Nucleus accumbens (tissue), 56 donors: ENCODE data around the gene ICAM2.
"Not testable (repeated sequence)": the region's sequence is repeated elsewhere in the genome, so short reads cannot be mapped to it uniquely, and the experiment has no call there.

ENCODE experiments used
- DNase-seq, 56 donors: peaks; one replicate each; lab custom pipeline; 2025; lab: John Stamatoyannopoulos, UW

ICAM2 gene

GRCh38 chr17:63983320-63983719 lies 37.1 kb downstream of the ICAM2 start:
- DNase-seq = peak in 5 of 56 donors; percentile 4 to 11 (median 8)

- not testable (repeated sequence) for DNase-seq
Observed at GRCh38 chr17:63982641-63983040, 37.8 kb downstream of the ICAM2 start.

- DNase-seq = no peak
Observed at GRCh38 chr17:63978272-63979200, 41.9 kb downstream of the ICAM2 start.

- DNase-seq = no peak
Observed at GRCh38 chr17:63976702-63977101, 43.7 kb downstream of the ICAM2 start.

GRCh38 chr17:63975541-63976092 lies 44.8 kb downstream of the ICAM2 start:
- DNase-seq = no peak

GRCh38 chr17:63974594-63975192 lies 45.7 kb downstream of the ICAM2 start:
- DNase-seq = no peak

DNA sequence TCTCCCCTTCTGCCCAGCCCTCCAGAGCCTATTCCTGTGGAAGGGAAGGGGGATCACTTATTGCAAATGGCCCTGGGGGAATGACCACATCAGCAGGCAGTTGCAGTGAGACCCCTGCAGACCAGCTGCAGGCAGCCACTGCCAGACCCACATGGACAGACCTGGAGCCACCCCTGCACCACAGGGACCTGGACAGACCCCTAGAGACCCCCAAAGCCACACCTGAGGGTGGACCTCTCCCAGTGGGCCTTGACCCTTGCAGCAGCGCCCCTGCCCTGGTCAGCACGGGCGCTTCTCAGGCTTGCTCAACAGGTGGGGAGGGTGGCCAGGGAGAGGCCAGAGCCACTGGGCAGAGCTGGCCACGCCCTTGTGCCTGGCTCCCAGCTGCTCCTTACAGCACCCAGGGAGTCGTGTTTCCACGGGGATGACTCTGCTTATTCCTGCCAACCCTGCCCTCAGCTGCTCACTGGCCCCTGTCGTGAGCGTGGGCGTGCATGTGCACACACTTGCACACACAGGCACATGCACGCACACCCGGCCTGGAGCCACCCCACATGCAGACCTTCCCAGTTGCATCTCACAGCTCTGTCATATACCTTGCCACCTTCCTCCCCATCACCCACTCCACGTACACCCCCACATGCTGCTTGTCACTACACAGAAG lies 46.4 kb downstream of the ICAM2 start:
- peak in 1 of 56 donors; percentile 15 for DNase-seq

- DNase-seq = no peak
Observed at GRCh38 chr17:63973247-63973646, 47.2 kb downstream of the ICAM2 start.

GRCh38 chr17:63972796-63973195 lies 47.6 kb downstream of the ICAM2 start, which contains the start of gene SCN4A:
SCN4A (minus strand) TSS chr17:63972918; CDS start chr17:63972841, 77 bp downstream.
- no peak for DNase-seq

DNA sequence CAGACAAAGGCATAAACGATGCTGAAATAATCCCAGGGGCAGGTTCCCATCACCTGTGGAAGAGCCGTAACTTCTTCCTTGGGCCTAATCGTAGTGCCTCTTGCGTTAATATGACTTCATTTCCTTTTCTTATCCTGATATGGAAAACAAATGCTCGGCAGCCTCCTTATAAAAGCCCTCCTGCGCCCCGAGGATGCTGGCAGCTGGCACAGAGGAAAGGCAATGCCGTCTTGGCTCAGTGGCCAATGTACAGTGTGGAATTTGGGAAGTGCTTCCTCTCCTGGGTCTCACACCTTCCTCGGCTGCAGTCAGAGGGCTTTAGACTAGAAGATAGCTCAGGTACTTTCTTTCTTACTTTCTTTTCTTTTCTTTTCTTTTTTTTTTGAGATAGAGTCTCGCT lies 51.2 kb downstream of the ICAM2 start:
- DNase-seq = no peak

GRCh38 chr17:63967953-63968352 lies 52.5 kb downstream of the ICAM2 start:
- no peak for DNase-seq

- no peak for DNase-seq
Observed at GRCh38 chr17:63966646-63967264, 53.7 kb downstream of the ICAM2 start.

- no peak for DNase-seq
Observed at GRCh38 chr17:63963123-63963522, 57.3 kb downstream of the ICAM2 start.

GRCh38 chr17:63962298-63962744 lies 58.1 kb downstream of the ICAM2 start:
- no peak for DNase-seq

GRCh38 chr17:63961355-63962212 lies 58.8 kb downstream of the ICAM2 start:
- peak in 2 of 56 donors; percentile 55 to 87 for DNase-seq

GRCh38 chr17:63960430-63960829 lies 60.0 kb downstream of the ICAM2 start:
- no peak for DNase-seq

GRCh38 chr17:63960006-63960405 lies 60.4 kb downstream of the ICAM2 start:
- DNase-seq = no peak

DNA sequence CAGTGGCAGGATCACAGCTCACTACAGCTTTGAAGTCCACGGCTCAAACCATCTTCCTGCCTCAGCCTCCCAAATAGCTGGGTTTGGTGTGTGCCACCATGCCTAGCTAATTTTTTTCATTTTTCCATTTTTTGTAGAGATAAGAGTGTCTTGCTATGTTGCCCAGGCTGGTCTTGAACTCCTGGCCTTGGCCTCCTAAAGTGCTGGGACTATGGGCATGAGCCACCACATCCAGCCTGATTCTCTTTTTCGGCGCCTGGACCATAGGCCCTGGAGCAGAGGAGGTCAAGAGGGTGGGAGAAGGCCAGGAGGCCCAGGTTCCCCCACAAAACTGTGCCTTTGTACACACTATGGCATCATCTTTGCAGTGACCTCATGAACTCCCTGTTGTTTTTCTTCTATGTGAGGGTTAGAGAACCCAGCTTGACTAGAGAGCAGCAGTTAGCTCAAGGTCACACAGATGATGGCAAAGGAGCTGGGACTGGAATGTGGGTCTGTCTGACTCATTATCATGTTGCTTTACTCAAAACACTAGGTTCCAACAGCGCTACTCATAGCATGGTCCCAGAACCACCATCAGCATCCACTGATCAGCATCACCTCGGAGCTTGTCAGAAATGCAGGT lies 64.0 kb downstream of the ICAM2 start:
- no peak for DNase-seq

DNA sequence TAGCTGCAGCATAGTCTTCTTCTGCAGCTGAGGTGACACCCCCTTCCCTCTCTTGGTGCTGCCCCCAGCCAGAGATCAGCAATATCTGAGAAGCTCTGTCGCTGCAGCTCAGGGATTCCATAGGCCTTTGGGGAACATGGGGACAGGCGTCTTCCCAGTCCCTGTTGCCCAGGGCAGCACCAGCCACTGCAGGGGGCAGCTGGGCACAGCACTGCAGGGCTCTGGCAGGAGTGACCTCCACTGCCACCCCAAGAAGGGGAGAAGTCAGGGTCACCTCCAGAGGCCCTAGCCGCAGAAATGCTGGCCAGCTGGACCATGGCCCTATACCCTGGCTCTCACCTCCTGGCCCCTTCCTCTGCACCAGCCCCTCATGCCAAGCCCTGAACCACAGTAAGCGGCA lies 64.6 kb downstream of the ICAM2 start:
- no peak for DNase-seq
